ENCODE measurements around the gene DAP.

The DAP gene

DNA sequence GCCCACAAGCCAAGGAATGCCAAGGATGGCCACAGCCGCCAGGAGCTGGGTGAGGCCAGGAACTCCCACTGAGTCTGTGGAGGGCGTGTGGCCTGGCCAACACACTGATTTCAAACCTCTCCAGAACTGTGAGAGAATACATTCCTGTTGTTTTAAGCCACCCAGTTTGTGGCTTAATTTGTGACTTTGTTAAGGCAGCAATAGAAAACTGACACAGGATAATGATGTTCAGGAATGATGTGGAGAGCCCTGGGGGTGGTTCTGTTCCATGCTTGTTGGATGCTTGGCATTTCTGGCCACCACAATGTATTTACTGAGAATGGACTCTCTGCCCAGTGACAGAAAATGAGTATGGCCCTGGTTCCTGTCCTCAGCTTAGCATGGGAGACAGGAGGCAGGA, 82.8 kb downstream of the DAP start:
- no peak for DNase-seq (ENCODE audit: extremely low spot score)
- CTCF ChIA-PET, result interaction anchor here (1.2 to 1.8 kb wide), 3 partner anchors 11 to 26 kb away, joined by 3 to 9 read pairs (median 6); no protein-coding TSS in a partner anchor
- POLR2A ChIA-PET, result no interaction called here
- TF ChIP-seq, protein P1, sequence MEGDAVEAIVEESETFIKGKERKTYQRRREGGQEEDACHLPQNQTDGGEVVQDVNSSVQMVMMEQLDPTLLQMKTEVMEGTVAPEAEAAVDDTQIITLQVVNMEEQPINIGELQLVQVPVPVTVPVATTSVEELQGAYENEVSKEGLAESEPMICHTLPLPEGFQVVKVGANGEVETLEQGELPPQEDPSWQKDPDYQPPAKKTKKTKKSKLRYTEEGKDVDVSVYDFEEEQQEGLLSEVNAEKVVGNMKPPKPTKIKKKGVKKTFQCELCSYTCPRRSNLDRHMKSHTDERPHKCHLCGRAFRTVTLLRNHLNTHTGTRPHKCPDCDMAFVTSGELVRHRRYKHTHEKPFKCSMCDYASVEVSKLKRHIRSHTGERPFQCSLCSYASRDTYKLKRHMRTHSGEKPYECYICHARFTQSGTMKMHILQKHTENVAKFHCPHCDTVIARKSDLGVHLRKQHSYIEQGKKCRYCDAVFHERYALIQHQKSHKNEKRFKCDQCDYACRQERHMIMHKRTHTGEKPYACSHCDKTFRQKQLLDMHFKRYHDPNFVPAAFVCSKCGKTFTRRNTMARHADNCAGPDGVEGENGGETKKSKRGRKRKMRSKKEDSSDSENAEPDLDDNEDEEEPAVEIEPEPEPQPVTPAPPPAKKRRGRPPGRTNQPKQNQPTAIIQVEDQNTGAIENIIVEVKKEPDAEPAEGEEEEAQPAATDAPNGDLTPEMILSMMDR (IDR thresholded peaks at IDR 0.05; ENCODE audit: control extremely low read depth, extremely low read depth, low read depth, missing control alignments), result no peak

DNA sequence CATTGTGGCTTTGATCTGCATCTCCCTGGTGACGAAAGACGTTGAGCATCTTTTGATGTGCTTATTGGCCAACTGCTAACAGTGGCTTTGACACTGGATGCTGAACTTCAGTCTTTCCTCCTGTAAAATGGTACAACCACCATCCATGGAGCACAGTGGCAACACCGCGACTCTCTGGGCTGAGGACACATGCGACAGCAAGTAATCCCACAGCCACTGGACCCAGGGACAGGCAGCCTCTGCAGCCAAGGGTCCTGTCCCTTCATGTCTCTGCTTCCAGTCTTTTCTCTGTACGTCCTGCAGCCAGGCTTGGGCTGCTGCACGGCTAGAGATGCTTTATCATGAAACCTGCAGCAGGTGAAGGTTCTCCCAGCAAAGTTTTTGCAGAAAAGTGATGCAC, 83.5 kb downstream of the DAP start:
- no peak for DNase-seq (ENCODE audit: extremely low spot score)
- ChIA-PET POLR2A (no interaction called here), CTCF (interaction anchor here (1.2 kb wide), 1 partner anchor 25 kb away, joined by 3 read pairs; no protein-coding TSS in a partner anchor)
- TF ChIP-seq, protein P1 (IDR thresholded peaks at IDR 0.05; ENCODE audit: control extremely low read depth, extremely low read depth, low read depth, missing control alignments), result no peak

DNA sequence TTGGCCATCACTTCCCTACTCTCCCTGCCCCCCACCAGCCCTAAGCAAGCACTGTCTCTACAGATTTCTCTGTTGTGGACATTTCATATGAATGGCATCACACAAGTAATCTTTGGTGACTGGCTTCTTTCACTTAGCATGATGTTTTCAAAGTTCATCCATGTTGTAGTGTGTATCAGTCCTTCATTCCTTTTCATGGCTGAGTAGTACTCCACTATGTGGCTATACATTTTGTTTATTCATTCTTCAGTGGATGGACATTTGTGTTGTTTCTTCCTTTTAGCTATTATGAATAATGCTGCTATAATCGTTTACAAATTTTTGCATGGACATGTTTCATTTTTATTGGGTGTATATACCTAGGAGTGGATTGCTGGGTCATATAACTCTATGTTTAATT, 84.1 kb downstream of the DAP start:
- ChIA-PET CTCF (no interaction called here), POLR2A (no interaction called here)
- DNase-seq (ENCODE audit: extremely low spot score), result no peak
- TF ChIP-seq, protein P1 (IDR thresholded peaks at IDR 0.05; ENCODE audit: control extremely low read depth, extremely low read depth, low read depth, missing control alignments), result no peak

DNA sequence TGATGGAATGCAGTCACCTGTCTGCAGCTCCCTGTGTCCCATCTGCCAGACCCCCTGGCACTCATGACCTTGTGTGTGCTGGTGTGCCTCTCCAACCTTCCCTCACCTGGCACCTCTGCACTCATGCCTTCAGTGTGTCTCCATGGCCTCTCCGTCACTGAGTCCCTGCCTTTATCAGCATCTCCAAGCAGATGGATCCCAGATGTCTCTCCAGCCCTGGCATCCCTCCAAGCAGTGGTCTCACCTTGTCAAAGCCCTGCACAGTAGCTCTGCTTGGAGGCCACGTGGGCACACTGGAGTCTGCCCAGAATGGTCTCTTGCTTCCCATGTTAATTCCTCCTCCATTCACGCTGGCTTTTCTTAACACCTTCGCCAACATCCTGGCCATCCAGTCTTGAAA, 84.8 kb downstream of the DAP start:
- TF ChIP-seq, protein P1 (IDR thresholded peaks at IDR 0.05; ENCODE audit: control extremely low read depth, extremely low read depth, low read depth, missing control alignments), result no peak
- POLR2A ChIA-PET, result no interaction called here
- CTCF ChIA-PET, result interaction anchor here (1.8 kb wide), 1 partner anchor 13 kb away, joined by 4 read pairs; no protein-coding TSS in a partner anchor
- no peak for DNase-seq (ENCODE audit: extremely low spot score)

DNA sequence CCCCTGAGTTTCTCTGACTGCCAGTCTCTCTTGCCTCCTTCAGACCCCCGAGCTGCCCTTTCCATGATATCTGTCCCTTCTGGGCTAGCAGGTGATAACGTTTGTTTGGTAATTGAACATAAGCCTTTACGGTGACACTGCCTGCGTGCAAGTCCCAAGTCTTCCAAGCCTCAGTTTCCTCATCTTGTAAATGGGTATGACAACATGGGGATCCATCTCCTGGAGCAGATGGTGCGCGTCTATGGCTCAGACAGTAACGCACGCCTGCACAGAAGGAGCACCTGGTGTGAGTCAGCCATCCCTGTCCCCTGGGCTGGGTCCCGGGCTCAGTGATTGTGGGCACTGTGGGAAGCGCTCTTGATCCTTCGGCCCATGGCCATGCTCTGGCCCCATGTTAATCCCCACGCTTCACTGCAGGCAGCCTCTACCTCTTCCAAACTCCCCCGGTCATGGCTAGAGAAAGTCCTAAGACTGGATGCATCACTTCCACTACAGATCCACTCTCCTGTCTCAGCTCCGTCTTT, 85.8 kb downstream of the DAP start:
- CTCF ChIA-PET, result interaction anchor here (1.3 to 2.9 kb wide), 4 partner anchors 10 to 222 kb away, joined by 4 to 7 read pairs (median 5); no protein-coding TSS in a partner anchor
- DNase-seq (ENCODE audit: extremely low spot score), result no peak
- TF ChIP-seq, protein P1 (IDR thresholded peaks at IDR 0.05; ENCODE audit: control extremely low read depth, extremely low read depth, low read depth, missing control alignments), result no peak
- POLR2A ChIA-PET, result no interaction called here

DNA sequence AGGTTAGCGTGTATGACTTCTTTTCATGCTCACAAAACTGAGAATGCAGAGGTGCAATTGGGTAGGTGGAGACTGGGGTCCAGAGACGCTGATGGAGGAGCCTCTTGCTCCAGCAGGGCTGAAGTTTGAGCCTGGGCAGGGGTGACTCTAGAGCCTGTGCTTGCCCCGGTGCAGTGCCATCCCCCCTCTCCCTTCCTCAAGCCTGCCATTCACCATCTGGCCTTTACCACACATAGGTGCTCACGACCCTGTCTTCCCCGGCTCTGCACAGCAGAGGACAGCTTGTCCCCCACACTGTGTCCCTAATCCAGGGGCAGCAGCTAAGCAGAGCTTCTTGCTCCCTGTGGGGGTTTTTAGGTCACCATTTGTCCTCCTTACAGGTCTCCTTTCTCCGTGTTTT, 86.5 kb downstream of the DAP start:
- TF ChIP-seq, protein P1 (IDR thresholded peaks at IDR 0.05; ENCODE audit: control extremely low read depth, extremely low read depth, low read depth, missing control alignments), result no peak
- CTCF ChIA-PET, result interaction anchor here (1.3 to 2.9 kb wide), 4 partner anchors 11 to 222 kb away, joined by 4 to 7 read pairs (median 5); no protein-coding TSS in a partner anchor

More for the DNA sequence above, 86.5 kb downstream of the DAP start:
- DNase-seq (ENCODE audit: extremely low spot score), result no peak
- POLR2A ChIA-PET, result no interaction called here
